ELF-1 (cell line): ENCODE measurements around the gene ATP5F1B.
A peak's percentile ranks its signal among the peaks of the same experiment; 100 is the strongest.
"Not testable (repeated sequence)": the region's sequence is repeated elsewhere in the genome, so short reads cannot be mapped to it uniquely, and the experiment has no call there.

Experiments used
- DNase-seq: peaks from one replicate; pipeline ENCODE4 v3.0.0-alpha.2; 2016; ENCODE audit warnings: low read depth, low spot score

The ATP5F1B gene

DNA sequence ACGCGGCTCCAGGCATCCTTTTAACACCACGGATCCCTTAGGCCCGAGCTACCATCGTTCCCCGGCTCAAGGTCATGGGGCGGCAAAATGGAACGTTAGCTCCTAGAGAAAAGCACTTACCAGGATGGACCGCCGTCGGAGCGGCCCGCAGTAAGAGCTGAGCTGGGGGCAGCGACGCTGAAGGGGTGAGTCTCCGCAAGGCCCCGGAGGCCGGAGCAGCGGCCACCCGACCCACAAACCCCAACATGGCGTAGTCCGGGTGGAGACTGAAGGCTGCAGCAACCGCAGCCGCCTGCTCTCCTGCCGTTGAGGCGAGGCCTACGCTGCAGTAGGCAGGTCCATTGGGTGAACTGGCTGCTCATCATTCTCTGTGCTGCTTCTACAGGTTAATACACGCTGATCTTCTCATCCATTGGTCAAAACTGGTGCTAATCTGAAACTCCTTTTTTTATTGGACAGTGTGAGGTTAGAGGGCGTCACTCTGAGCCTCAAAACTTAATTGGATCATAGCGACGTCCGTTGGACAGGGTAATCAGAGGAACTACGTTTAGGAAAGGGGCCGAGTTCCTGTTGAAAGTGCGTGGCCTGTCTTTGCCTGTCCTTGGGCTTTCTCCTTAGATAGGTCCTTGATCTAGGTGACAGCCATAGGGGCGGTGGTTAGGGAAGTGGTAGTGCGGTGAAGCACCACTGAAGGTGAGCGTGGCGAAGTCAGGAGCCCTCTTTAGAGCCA lies at the start of gene ATP5F1B:
TSS of gene ATP5F1B (minus strand) at position 268 of the 730 bp plus-strand sequence. CDS start at position 247, 21 bp downstream.
- peak; percentile 99 for DNase-seq

DNA sequence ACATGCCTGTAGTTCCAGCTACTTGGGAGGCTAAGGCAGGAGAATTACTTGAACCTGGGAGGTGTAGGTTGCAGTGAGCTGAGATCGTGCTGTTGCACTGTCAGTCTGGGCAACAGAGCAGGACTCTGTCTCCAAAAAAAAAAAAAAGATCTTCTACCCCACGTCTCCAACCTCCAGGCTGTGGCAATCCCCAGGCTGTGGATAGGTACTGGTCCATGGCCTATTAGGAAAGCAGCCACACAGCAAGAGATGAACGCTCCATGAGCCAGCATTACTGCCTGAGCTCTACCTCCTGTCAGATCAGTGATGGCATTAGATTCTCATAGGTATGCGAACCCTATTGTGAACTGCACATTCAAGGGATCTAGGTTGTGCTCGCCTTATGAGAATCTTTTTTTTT lies 48.4 kb upstream of the ATP5F1B start:
- no peak for DNase-seq

DNA sequence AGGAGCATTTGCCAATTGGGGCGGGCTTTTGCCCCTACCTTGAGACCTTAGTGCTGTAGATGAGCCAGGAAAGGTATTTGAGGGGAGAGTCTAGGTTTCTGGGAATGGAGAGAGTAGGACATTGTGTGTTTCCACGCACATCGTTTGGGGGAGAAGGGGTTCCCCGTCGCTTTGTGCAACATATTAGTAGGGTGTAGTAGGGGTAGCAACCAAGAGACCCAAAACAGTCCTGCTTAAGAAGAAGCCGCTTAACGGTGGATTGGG lies 43.0 kb upstream of the ATP5F1B start:
- no peak for DNase-seq

DNA sequence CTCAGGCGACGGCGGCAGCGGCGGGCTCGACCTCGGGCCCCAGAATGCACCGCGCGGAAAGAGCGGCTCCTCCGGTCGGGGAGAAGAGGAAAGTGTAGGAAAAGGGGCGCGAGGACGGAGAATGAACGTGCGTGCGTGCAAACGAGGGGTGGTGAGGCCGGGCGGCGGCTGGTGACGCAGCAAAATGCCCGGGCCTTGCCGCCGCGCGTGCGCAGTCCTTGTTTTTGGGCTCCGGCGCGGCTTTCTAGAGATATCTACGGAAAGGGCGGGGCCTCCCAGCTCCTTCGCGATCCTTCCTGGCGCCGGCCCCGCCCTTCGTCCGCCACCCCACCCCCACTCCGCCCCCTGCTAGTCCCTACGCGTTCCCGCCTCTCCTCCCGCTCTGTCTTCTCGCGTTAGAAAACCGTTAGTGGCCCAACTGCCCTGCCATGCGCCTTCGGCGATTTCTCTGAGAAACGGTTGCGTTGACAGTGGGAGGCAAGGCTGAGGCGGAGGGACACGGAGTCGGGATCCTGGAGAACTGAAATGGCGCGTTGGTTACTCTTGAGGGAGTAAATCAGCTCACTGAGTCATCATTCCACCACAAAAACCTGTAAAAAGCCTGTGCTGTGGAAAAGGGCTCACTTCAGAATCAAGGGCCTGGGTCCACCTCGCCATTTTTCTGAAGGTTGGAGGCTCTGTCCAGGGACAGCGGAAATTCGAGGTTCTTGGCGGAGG lies 42.5 kb upstream of the ATP5F1B start, which contains the start of gene PTGES3:
TSS of gene PTGES3 (minus strand) at position 156 of the 717 bp plus-strand sequence. CDS start 285 bp downstream, outside the sequence.
- peak; percentile 99 for DNase-seq

DNA sequence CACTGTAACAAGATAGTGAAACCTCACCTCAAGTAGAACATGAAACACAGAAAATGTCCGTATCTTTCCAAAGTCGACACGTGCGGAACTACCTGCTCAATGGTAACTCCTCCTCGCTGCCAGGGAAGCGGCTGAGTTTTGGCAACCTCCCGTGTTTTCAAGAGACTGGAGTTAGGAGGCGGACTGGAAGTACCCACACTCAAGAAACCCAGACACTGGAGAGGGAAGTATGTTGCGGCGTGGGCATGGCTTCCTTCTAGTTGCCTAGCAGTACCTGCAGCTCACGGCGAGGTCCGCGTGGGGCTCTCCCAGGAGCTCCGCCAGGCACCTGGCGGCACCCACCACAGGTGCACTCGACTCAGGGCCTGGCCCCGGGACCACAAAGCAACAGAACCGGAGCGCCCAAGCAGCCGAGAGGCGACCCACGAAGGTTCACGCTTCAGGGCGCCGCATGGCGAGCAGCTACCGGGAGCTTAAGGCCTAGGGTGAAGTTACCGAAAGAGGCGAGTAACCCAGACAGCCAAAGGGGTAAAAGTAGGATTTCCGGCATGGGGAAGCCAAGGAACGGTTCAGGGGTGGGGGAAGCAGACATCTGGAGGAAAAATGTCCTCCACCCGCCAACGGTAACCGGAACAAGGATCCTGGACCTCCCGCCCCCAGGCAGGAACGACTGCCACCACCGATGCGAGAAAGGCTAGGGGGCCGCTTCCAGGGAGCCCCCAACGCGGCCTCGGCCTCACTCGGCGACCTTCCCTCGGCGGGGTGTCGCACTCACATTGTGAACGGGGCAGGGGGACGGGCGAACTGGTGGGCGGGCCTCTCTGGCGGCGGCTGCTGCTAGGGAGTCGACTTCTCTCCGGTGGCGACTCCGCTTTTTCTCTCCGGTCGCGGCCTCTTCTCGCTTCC lies 41.7 kb upstream of the ATP5F1B start:
- peak; percentile 56 for DNase-seq

DNA sequence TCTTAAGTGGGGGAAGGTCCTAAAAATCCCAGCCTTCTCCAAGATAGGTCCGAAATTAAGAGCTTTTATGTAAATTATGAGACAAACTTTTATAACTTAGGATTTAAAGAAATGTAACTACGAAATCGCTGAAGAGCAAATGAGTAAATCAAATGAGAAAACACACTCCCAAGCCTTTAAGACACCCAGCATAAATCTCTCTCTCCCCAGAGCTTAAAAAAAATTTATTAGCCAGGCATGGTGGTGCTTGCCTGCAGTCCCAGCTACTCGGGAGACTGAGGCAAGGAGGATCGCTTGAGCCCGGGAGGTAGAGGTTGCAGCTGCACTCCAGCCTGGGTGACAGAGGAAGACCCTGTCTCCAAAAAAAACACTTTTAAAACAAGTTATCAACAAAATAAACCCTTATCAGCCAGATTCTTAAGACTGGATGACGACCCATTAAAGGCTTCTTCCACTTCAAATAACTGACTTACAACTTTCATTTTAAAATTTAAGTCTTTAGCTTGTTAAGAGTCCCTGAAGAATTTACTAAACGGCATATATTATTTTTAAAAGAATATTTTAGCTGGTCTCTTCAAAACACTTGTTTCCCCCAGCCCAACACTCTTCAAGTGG lies 39.1 kb upstream of the ATP5F1B start:
- DNase-seq = peak; percentile 45

DNA sequence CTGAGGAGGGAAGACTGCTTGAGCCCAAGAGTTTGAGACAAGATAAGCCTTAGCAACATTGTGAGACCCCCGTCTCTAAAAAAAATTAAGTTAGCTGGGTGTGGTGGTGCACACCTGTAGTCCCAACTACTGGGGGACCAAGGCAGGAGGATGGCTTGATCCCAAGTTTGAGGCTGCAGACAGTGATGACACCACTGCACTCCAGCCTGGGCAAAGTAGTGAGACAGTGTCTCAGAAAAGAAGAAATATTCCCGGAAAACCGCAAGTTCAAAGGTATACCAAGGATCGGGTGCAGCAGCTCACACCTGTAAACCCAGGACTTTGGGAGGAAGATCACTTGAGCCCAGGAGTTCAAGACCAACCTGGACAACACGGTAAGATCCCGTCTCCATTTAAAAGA lies 36.5 kb upstream of the ATP5F1B start:
- DNase-seq = no peak

DNA sequence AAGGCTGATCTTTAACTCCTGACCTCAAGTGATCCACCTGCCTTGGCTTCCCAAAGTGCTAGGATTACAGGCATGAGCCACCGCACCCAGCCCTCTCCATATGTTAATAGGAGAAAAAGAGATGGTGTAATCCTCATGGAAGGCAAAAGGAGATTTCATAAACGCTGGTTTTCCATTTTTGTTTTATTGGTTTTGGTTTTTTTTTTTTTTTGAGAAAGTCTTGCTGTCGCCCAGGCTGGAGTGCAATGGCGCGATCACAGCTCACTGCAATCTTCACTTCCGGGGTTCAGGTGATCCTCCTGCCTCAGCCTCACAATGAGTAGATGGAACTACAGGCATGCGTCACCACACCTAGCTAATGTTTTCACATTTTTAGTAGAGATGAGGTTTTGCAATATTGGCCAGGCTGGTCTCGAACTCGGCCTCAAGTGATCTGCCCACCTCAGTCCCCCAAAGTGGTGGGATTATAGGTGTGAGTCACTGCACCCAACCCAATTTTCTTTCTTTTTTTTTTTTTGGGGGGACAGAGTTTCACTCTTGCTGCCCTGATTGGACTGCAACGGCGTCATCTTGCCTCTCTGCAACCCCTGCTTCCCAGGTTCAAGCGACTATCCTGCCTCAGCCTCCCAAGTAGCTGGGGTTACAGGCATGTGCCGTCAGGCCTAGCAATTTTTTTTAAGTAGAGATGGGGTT lies 34.2 kb upstream of the ATP5F1B start:
- no peak for DNase-seq

DNA sequence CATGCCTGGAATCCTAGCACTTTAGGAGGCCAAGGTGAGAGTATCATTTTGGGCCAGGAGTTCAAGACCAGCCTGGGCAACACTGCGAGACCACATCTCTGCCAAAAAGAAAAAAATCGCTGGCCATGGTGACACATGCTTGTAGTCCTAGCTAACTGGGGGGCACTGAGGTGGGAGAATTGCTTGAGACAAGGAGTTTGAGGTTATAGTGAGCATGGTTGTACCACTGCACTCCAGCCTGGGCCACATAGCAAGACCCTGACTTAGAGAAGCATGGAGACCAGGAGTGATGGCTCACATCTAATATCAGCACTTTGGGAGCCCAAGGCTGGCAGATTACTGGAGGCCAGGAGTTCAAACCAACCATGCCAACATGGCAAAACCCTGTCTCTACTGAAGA lies 33.1 kb upstream of the ATP5F1B start:
- DNase-seq = no peak

DNA sequence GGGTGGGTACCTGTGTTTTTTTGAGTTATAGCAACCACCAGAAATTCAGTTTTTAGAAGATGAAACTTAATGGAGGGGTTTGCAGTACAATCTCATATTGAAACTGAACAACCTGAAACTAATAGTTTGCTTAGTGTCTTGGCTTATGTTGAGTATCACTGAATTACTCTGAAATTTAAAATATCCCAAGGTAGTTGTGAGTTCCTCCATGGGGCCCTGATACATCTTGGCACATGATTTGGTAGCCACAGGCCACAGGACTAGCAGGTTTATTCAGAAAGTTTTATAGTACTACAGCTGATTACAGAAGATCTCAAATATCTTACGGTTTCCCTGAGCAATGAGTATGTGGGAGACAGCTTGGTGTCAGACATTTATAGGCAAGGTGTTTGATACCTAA lies 31.9 kb upstream of the ATP5F1B start:
- DNase-seq = no peak

DNA sequence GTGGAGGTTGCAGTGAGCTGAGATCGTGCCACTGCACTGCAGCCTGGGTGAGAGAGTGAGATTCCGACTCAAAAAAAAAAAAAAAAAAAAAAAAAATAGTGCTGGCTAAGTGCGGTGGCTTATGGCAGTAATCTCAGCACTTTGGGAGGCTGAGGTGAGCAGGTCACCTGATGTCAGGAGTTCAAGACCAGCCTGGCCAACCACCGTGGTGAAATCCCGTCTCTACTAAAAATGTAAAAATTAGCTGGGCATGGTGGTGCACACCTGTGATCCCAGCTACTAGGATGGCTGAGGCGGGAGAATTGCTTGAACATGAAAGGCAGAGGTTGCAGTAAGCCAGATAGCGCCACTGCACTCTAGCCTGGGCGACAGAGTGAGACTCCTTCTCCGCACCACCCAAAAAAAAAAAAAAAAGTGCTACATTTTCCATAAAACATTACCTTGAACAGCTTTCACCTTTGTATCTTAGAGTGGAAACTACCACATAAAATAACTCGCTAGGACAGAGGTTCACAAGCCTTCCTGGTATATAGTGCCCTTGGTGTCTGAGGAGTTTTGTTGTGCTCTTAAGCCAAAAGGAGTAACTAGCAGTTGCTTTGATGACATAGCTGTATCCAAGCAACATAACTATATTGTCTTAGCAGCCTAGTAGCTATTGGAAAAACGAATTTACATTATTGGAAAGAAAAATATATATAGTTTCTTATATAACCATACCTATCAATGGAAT lies 31.2 kb upstream of the ATP5F1B start:
- DNase-seq = no peak

DNA sequence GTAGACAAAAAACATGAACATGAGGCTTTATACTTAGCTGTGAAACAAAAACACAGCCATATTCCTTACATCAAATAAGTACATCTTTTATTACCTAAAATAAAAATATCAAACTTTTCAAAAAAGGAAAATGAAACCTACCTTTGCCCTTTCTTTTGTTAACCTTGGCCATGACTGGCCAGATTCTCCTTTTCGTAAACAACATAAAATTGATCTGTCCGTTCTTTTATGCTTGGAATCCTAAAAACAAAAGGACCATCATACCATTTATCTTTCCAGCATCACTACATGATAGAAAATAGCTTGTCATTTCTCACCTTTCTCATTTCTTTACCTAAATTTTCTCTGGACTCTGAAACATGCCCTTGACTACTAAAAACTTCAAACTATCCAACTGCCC lies 25.8 kb upstream of the ATP5F1B start:
- no peak for DNase-seq

DNA sequence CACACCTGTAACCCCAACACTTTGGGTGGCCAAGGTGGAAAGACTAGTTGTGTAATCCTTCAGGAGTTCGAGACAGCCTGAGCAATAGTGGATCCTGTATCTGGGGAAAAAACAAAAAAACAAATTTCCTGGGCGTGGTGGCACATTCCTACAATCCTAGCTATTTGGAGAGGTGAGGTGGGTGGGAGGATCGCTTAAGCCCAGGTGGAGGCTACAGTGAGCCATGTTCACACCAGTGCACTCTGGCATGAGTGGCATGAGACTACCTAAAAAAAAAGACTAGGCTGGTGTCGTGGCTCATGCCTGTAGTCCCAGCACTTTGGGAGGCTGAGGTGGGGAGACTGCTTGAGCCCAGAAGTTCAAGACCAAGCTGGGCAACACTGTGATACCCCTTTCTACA lies 25.1 kb upstream of the ATP5F1B start:
- no peak for DNase-seq

DNA sequence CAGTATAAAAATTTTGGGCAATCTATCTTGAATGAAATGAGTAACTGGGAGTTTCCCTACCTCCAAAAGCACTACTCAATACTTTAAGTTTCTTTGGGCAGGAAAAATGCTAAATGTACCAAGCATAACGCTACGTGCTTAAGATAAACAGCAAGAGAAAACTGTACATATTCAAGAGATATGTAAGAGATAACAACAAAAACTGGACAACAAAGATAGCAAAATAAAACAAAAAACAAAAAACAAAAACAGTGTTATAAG lies 22.3 kb upstream of the ATP5F1B start:
- no peak for DNase-seq

DNA sequence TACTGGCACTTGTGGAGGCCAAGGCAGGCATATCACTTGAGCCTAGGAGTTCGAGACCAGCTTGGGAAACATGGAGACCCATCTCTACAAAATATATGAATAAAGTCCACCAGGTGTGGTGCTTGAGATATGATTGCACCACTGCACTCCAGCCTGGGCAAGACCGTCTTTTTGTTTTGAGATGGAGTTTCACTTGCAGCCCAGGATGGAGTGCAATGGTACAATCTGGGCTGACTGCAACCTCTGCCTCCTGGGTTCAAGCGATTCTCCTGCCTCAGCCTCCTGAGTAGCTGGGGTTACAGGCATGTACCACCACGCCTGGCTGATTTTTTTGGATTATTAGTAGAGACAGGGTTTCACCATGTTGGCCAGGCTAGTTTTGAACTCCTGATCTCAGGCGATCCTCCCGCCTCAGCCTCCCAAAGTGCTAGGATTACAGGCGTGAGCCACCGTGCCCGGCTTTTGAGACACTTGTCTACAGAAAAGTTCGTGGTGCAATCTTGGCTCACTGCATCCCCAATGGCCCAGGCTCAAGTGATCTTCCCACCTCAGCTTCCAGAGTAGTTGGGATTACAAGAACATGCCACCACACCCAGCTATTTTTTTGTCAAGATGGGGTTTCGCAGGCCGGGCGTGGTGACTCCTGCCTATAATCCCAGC lies 16.3 kb upstream of the ATP5F1B start:
- DNase-seq = no peak

DNA sequence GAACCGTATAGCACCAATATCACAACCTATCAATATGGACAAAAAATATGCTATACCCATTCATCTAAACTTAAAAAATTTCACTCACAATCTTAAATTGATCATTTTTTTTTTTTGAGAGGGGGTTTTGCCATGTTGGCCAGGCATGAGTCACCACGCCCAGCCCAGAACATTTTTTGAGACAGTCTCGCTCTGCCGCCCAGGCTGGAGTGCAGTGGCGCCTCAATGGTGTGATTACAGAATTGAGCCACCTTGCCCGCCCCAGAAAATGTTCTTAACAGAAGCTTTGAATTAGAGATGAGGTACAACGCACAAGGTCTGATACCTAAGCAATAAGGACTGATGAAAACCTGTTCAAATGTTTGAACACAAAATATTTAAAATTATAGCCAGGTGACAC lies 15.8 kb upstream of the ATP5F1B start:
- no peak for DNase-seq

DNA sequence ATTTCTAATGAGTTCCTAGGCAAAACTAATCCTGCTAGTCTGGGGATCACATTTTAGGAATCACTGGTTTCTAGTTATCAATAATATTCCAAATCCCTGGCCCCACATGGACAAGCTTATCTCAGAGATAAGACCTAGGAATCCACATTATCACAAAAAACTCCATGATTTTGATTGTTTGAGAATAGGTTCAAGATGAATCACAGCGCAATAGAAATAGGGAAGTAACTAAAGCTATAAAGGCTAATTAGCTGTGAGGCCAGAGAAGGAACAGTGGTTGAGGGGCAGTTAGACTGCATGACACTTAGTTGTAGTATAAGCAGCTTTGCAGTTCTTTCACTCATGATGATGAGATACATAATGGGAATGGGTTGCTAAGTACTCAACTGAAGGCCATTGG lies 13.1 kb upstream of the ATP5F1B start:
- no peak for DNase-seq

DNA sequence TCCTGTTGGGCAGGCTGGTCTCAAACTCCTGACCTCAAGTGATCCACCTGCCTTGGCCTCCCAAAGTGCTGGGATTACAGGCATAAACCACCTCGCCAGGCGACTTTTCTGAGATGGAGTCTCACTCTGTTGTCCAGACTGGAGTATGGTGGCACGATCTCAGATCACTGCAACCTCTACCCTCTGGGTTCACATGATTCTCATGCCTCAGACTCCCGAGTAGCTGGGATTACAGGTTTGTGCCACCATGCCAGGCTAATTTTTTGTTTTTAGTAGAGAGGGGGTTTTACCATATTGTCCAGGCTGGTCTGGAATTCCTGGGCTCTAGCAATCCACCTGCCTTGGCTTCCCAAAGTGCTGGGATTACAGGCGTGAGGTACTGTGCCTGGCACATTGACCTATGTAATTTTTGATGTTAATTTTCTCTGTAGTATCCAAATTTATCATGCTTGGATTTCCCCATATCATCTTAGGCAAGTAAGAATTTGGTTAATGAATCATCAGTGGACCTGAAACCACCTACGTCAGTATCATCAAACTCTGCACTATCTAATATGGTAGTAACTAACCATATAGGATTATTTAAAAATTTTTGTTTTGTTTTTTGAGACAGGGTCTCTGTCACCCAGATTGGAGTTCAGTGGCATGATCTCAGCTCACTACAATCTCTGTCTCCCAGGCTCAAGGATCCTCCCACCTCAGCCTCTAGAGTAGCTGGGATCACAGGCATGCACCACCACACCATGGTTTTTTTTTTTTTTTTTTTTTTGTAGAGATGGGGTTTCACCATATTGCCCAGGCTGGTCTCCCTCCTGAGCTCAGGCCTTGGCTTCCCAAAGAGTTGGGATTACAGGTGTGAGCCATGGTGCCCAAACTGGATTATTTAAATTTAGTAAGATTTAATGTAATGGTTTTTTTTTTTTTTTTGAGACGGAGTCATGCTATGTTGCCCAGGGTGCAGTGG lies 11.9 kb upstream of the ATP5F1B start:
- no peak for DNase-seq

DNA sequence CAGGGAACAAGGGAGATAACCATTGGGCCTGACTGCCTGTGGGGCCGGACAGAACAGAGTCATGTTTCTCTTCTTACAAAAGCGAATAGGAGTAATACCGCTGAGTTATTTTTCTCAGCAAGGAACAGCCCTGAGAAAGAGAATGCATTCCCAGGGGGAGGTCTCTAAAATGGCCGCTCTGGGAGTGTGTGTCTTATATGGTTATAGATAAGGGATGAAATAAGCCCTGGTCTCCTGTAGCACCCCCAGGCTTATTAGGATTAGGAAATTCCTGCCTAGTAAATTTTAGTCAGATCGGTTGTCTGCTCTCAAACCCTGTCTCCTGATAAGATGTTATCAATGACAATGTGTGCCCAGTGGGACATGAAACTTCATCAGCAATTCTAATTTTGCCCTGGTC lies 8.0 kb upstream of the ATP5F1B start:
- not testable (repeated sequence) for DNase-seq
